Mesenchymal stem cell (in vitro differentiated cells and primary cell): ENCODE data around the gene PRKCSH.

ENCODE experiments used
- DNase-seq: peaks from one replicate; pipeline ENCODE4 v3.0.0-alpha.2; 2013
- H2AFZ ChIP-seq: one replicate; pipeline ENCODE4 v1.6.1; 2013; ENCODE audit warnings: low read depth, mild to moderate bottlenecking, control low read depth, inconsistent platforms, low read length, moderate library complexity
- H2AK5ac ChIP-seq: 2 replicates; pipeline ENCODE4 v1.6.1; 2013; ENCODE audit warnings: low read length, moderate library complexity, mild to moderate bottlenecking, inconsistent platforms; ENCODE audit not compliant: severe bottlenecking
- H2BK120ac ChIP-seq: one replicate; pipeline ENCODE4 v1.6.1; 2013; ENCODE audit warnings: low read depth, mild to moderate bottlenecking, inconsistent platforms, low read length, moderate library complexity
- H2BK12ac ChIP-seq, 2 experiments: one replicate each; pipeline ENCODE4 v1.6.1; 2013; ENCODE audit warnings: inconsistent platforms in 2 of 2, low read length in 2 of 2, mild to moderate bottlenecking in 2 of 2, moderate library complexity in 2 of 2, control low read depth in 1 of 2
- H2BK15ac ChIP-seq: one replicate; pipeline ENCODE4 v1.6.1; 2013; ENCODE audit warnings: mild to moderate bottlenecking, low read depth, inconsistent platforms; ENCODE audit not compliant: poor library complexity, severe bottlenecking
- H2BK5ac ChIP-seq: 2 replicates; pipeline ENCODE4 v1.6.1; 2013; ENCODE audit warnings: low read depth, mild to moderate bottlenecking, low read length, control low read depth, inconsistent platforms; ENCODE audit not compliant: poor library complexity, severe bottlenecking
- H3K14ac ChIP-seq, 2 experiments: one replicate each; pipeline ENCODE4 v1.6.1; 2013; ENCODE audit warnings: inconsistent platforms in 2 of 2, low read length in 2 of 2, control low read depth in 1 of 2, mild to moderate bottlenecking in 1 of 2, moderate library complexity in 1 of 2
- H3K18ac ChIP-seq, 2 experiments: one replicate each; pipeline ENCODE4 v1.6.1; 2013; ENCODE audit warnings: inconsistent platforms in 2 of 2, low read length in 2 of 2, control low read depth in 1 of 2, low read depth in 1 of 2, mild to moderate bottlenecking in 1 of 2
- H3K23ac ChIP-seq, 2 experiments: one replicate each; pipeline ENCODE4 v1.6.1; 2013; ENCODE audit warnings: inconsistent platforms in 2 of 2, low read length in 2 of 2, mild to moderate bottlenecking in 2 of 2, moderate library complexity in 2 of 2, control low read depth in 1 of 2
- H3K27ac ChIP-seq: 2 replicates; pipeline ENCODE4 v1.5.1; 2013; ENCODE audit warnings: mild to moderate bottlenecking, moderate library complexity, low read length, control low read depth, inconsistent platforms; ENCODE audit not compliant: poor library complexity, severe bottlenecking
- H3K27me3 ChIP-seq, 2 experiments: 2 replicates each; pipeline versions ENCODE4 v1.6.1 to v1.7.0; 2013; ENCODE audit warnings: low read length in 2 of 2, mild to moderate bottlenecking in 2 of 2, moderate library complexity in 2 of 2, control low read depth in 1 of 2, inconsistent platforms in 1 of 2; ENCODE audit not compliant: control insufficient read depth in 1 of 2, insufficient read depth in 1 of 2
- H3K36me3 ChIP-seq, 2 experiments: 2 replicates each; pipeline versions ENCODE4 v1.6.1 to v1.7.0; 2013; ENCODE audit warnings: low read length in 2 of 2, control low read depth in 1 of 2, inconsistent platforms in 1 of 2, low read depth in 1 of 2, mild to moderate bottlenecking in 1 of 2; ENCODE audit not compliant: insufficient read depth in 2 of 2, control insufficient read depth in 1 of 2
- H3K4ac ChIP-seq, 2 experiments: one replicate each; pipeline ENCODE4 v1.6.1; 2013; ENCODE audit warnings: inconsistent platforms in 2 of 2, low read length in 2 of 2, mild to moderate bottlenecking in 2 of 2, moderate library complexity in 2 of 2, control low read depth in 1 of 2, low read depth in 1 of 2
- H3K4me1 ChIP-seq: 2 replicates; pipeline ENCODE4 v1.6.1; 2013; ENCODE audit warnings: low read depth, low read length, control low read depth; ENCODE audit not compliant: control insufficient read depth, insufficient read depth
- H3K4me2 ChIP-seq: 2 replicates; pipeline ENCODE4 v1.6.1; 2013; ENCODE audit warnings: low read length, mild to moderate bottlenecking, inconsistent platforms; ENCODE audit not compliant: poor library complexity, severe bottlenecking
- H3K4me3 ChIP-seq, 2 experiments: 2 replicates each; pipeline versions ENCODE4 v1.5.1 to v1.7.0; 2013; ENCODE audit warnings: low read length in 2 of 2, mild to moderate bottlenecking in 2 of 2, control low read depth in 1 of 2, low read depth in 1 of 2; ENCODE audit not compliant: insufficient read depth in 1 of 2
- H3K79me1 ChIP-seq: replicated peaks from 2 replicates; pipeline ENCODE4 v1.6.1; 2013; ENCODE audit warnings: mild to moderate bottlenecking, control low read depth, low read length, inconsistent platforms; ENCODE audit not compliant: poor library complexity, severe bottlenecking
- H3K9ac ChIP-seq: 2 replicates; pipeline ENCODE4 v1.7.0; 2013; ENCODE audit warnings: mild to moderate bottlenecking, low read length, moderate library complexity
- H3K9me3 ChIP-seq: 2 replicates; pipeline ENCODE4 v1.7.0; 2013; ENCODE audit warnings: mild to moderate bottlenecking, low read length; ENCODE audit not compliant: control insufficient read depth
- H4K8ac ChIP-seq: one replicate; pipeline ENCODE4 v1.6.1; 2013; ENCODE audit warnings: inconsistent platforms, mild to moderate bottlenecking, low read length, moderate library complexity
- H4K91ac ChIP-seq: one replicate; pipeline ENCODE4 v1.6.1; 2013; ENCODE audit warnings: mild to moderate bottlenecking, low read length, inconsistent platforms
- WGBS: methylation state at CpG from one replicate; pipeline ENCODE4 v1.1.7; 2013; ENCODE audit warnings: mixed read lengths; 5-methylcytosine and 5-hydroxymethylcytosine counted together

The PRKCSH gene

GRCh38 chr19:11485245-11485837 lies 49.9 kb downstream of the PRKCSH start:
- no peak overlapping the region for H2BK12ac ChIP-seq
- H3K79me1 ChIP-seq = peaks cover 2% of the 10 kb centered on the region
- H3K4me1 ChIP-seq = peaks cover 12% of the 10 kb centered on the region
- no peak overlapping the region for H2AK5ac ChIP-seq
- H2AFZ ChIP-seq = no peak overlapping the region
- peaks cover 23 to 24% of the 10 kb centered on the region in 2 experiments for H3K27me3 ChIP-seq
- no peak overlapping the region for H3K18ac ChIP-seq
- no peak for DNase-seq
- no peak overlapping the region for H4K91ac ChIP-seq
- no peak overlapping the region for H3K27ac ChIP-seq
- no peak overlapping the region for H2BK120ac ChIP-seq
- H3K23ac ChIP-seq = no peak overlapping the region
- no peak overlapping the region for H3K14ac ChIP-seq
- H3K9me3 ChIP-seq = no peaks in the 10 kb centered on the region
- H3K4me3 ChIP-seq = no peak overlapping the region
- no peak overlapping the region for H3K4me2 ChIP-seq
- 93% methylated on average over 13 of the region's 13 CpGs for WGBS
- H3K36me3 ChIP-seq = peaks cover 0 to 29% of the 10 kb centered on the region in 2 experiments
- no peak overlapping the region for H2BK15ac ChIP-seq
- no peak overlapping the region for H4K8ac ChIP-seq
- no peak overlapping the region for H3K9ac ChIP-seq
- H3K4ac ChIP-seq = no peak overlapping the region
- no peak overlapping the region for H2BK5ac ChIP-seq

- no peak overlapping the region for H2BK15ac ChIP-seq
- H3K9me3 ChIP-seq = no peaks in the 10 kb centered on the region
- H3K79me1 ChIP-seq = peaks cover 2% of the 10 kb centered on the region
- H3K23ac ChIP-seq = no peak overlapping the region
- H2AFZ ChIP-seq = no peak overlapping the region
- no peak overlapping the region for H2BK120ac ChIP-seq
- no peak for DNase-seq
- no peak overlapping the region for H3K4ac ChIP-seq
- 96% methylated on average over 45 of the region's 45 CpGs for whole genome bisulfite sequencing
- no peak overlapping the region for H3K27ac ChIP-seq
- no peak overlapping the region for H2BK5ac ChIP-seq
- no peak overlapping the region for H3K9ac ChIP-seq
- H3K14ac ChIP-seq = no peak overlapping the region
- no peak overlapping the region for H2AK5ac ChIP-seq
- no peak overlapping the region for H4K91ac ChIP-seq
- peaks cover 8% of the 10 kb centered on the region for H3K4me1 ChIP-seq
- H3K4me2 ChIP-seq = no peak overlapping the region
- peaks cover 0 to 39% of the 10 kb centered on the region in 2 experiments for H3K36me3 ChIP-seq
- H3K4me3 ChIP-seq = peak overlapping the region in 1 of 2 experiments; percentile 34
- no peak overlapping the region for H2BK12ac ChIP-seq
- H4K8ac ChIP-seq = no peak overlapping the region
- no peak overlapping the region for H3K18ac ChIP-seq
- peaks cover 10 to 11% of the 10 kb centered on the region in 2 experiments for H3K27me3 ChIP-seq
Measured at GRCh38 chr19:11486661-11487503, 51.4 kb downstream of the PRKCSH start.

GRCh38 chr19:11489378-11489777 lies 53.9 kb downstream of the PRKCSH start:
- WGBS = 90% methylated on average over 7 of the region's 7 CpGs
- Histone ChIP-seq H2BK5ac (no peak overlapping the region), H3K14ac (no peak overlapping the region), H3K27me3 (no peaks in the 10 kb centered on the region), H3K79me1 (peaks cover 2% of the 10 kb centered on the region), H3K4me2 (no peak overlapping the region), H3K9me3 (no peaks in the 10 kb centered on the region), H2AFZ (no peak overlapping the region), H2BK15ac (no peak overlapping the region), H3K4me3 (no peak overlapping the region), H3K27ac (no peak overlapping the region), H3K4ac (no peak overlapping the region), H4K8ac (no peak overlapping the region), H3K36me3 (peaks cover 1 to 48% of the 10 kb centered on the region in 2 experiments), H4K91ac (no peak overlapping the region), H2BK120ac (no peak overlapping the region), H2AK5ac (no peak overlapping the region), H3K23ac (no peak overlapping the region), H3K9ac (no peak overlapping the region), H3K4me1 (no peaks in the 10 kb centered on the region), H3K18ac (no peak overlapping the region), H2BK12ac (no peak overlapping the region)
- DNase-seq = no peak

- Histone ChIP-seq H3K18ac (no peak overlapping the region), H3K4ac (no peak overlapping the region), H2BK120ac (no peak overlapping the region), H2AFZ (no peak overlapping the region), H3K36me3 (peaks cover 11 to 68% of the 10 kb centered on the region in 2 experiments), H3K9me3 (no peaks in the 10 kb centered on the region), H2AK5ac (no peak overlapping the region), H2BK15ac (no peak overlapping the region), H3K4me2 (no peak overlapping the region), H2BK12ac (no peak overlapping the region), H3K79me1 (peaks cover 11% of the 10 kb centered on the region), H3K9ac (no peak overlapping the region), H3K4me3 (no peak overlapping the region), H4K8ac (no peak overlapping the region), H4K91ac (no peak overlapping the region), H3K4me1 (peaks cover 5% of the 10 kb centered on the region), H3K27ac (no peak overlapping the region), H3K23ac (no peak overlapping the region), H3K14ac (no peak overlapping the region), H3K27me3 (no peaks in the 10 kb centered on the region), H2BK5ac (no peak overlapping the region)
- WGBS = 96% methylated on average over 21 of the region's 27 CpGs
- no peak for DNase-seq
Measured at GRCh38 chr19:11494634-11495285, 59.3 kb downstream of the PRKCSH start.
